Mesenchymal stem cell (in vitro differentiated cells and primary cell): Measurements from ENCODE around the gene CNTNAP2.
A peak's percentile ranks its signal among the peaks of the same experiment; 100 is the strongest.

ENCODE experiments used
- DNase-seq: peaks from one replicate; pipeline ENCODE4 v3.0.0-alpha.2; 2013
- H2AFZ ChIP-seq: one replicate; pipeline ENCODE4 v1.6.1; 2013; ENCODE audit warnings: low read depth, mild to moderate bottlenecking, control low read depth, inconsistent platforms, low read length, moderate library complexity
- H2AK5ac ChIP-seq: 2 replicates; pipeline ENCODE4 v1.6.1; 2013; ENCODE audit warnings: low read length, moderate library complexity, mild to moderate bottlenecking, inconsistent platforms; ENCODE audit not compliant: severe bottlenecking
- H2BK120ac ChIP-seq: one replicate; pipeline ENCODE4 v1.6.1; 2013; ENCODE audit warnings: low read depth, mild to moderate bottlenecking, inconsistent platforms, low read length, moderate library complexity
- H2BK12ac ChIP-seq, 2 experiments: one replicate each; pipeline ENCODE4 v1.6.1; 2013; ENCODE audit warnings: inconsistent platforms in 2 of 2, low read length in 2 of 2, mild to moderate bottlenecking in 2 of 2, moderate library complexity in 2 of 2, control low read depth in 1 of 2
- H2BK15ac ChIP-seq: one replicate; pipeline ENCODE4 v1.6.1; 2013; ENCODE audit warnings: mild to moderate bottlenecking, low read depth, inconsistent platforms; ENCODE audit not compliant: poor library complexity, severe bottlenecking
- H2BK5ac ChIP-seq: 2 replicates; pipeline ENCODE4 v1.6.1; 2013; ENCODE audit warnings: low read depth, mild to moderate bottlenecking, low read length, control low read depth, inconsistent platforms; ENCODE audit not compliant: poor library complexity, severe bottlenecking
- H3K14ac ChIP-seq, 2 experiments: one replicate each; pipeline ENCODE4 v1.6.1; 2013; ENCODE audit warnings: inconsistent platforms in 2 of 2, low read length in 2 of 2, control low read depth in 1 of 2, mild to moderate bottlenecking in 1 of 2, moderate library complexity in 1 of 2
- H3K18ac ChIP-seq, 2 experiments: one replicate each; pipeline ENCODE4 v1.6.1; 2013; ENCODE audit warnings: inconsistent platforms in 2 of 2, low read length in 2 of 2, control low read depth in 1 of 2, low read depth in 1 of 2, mild to moderate bottlenecking in 1 of 2
- H3K23ac ChIP-seq, 2 experiments: one replicate each; pipeline ENCODE4 v1.6.1; 2013; ENCODE audit warnings: inconsistent platforms in 2 of 2, low read length in 2 of 2, mild to moderate bottlenecking in 2 of 2, moderate library complexity in 2 of 2, control low read depth in 1 of 2
- H3K27ac ChIP-seq: 2 replicates; pipeline ENCODE4 v1.5.1; 2013; ENCODE audit warnings: mild to moderate bottlenecking, moderate library complexity, low read length, control low read depth, inconsistent platforms; ENCODE audit not compliant: poor library complexity, severe bottlenecking
- H3K27me3 ChIP-seq, 2 experiments: 2 replicates each; pipeline versions ENCODE4 v1.6.1 to v1.7.0; 2013; ENCODE audit warnings: low read length in 2 of 2, mild to moderate bottlenecking in 2 of 2, moderate library complexity in 2 of 2, control low read depth in 1 of 2, inconsistent platforms in 1 of 2; ENCODE audit not compliant: control insufficient read depth in 1 of 2, insufficient read depth in 1 of 2
- H3K36me3 ChIP-seq, 2 experiments: 2 replicates each; pipeline versions ENCODE4 v1.6.1 to v1.7.0; 2013; ENCODE audit warnings: low read length in 2 of 2, control low read depth in 1 of 2, inconsistent platforms in 1 of 2, low read depth in 1 of 2, mild to moderate bottlenecking in 1 of 2; ENCODE audit not compliant: insufficient read depth in 2 of 2, control insufficient read depth in 1 of 2
- H3K4ac ChIP-seq, 2 experiments: one replicate each; pipeline ENCODE4 v1.6.1; 2013; ENCODE audit warnings: inconsistent platforms in 2 of 2, low read length in 2 of 2, mild to moderate bottlenecking in 2 of 2, moderate library complexity in 2 of 2, control low read depth in 1 of 2, low read depth in 1 of 2
- H3K4me1 ChIP-seq: 2 replicates; pipeline ENCODE4 v1.6.1; 2013; ENCODE audit warnings: low read depth, low read length, control low read depth; ENCODE audit not compliant: control insufficient read depth, insufficient read depth
- H3K4me2 ChIP-seq: 2 replicates; pipeline ENCODE4 v1.6.1; 2013; ENCODE audit warnings: low read length, mild to moderate bottlenecking, inconsistent platforms; ENCODE audit not compliant: poor library complexity, severe bottlenecking
- H3K4me3 ChIP-seq, 2 experiments: 2 replicates each; pipeline versions ENCODE4 v1.5.1 to v1.7.0; 2013; ENCODE audit warnings: low read length in 2 of 2, mild to moderate bottlenecking in 2 of 2, control low read depth in 1 of 2, low read depth in 1 of 2; ENCODE audit not compliant: insufficient read depth in 1 of 2
- H3K79me1 ChIP-seq: replicated peaks from 2 replicates; pipeline ENCODE4 v1.6.1; 2013; ENCODE audit warnings: mild to moderate bottlenecking, control low read depth, low read length, inconsistent platforms; ENCODE audit not compliant: poor library complexity, severe bottlenecking
- H3K9ac ChIP-seq: 2 replicates; pipeline ENCODE4 v1.7.0; 2013; ENCODE audit warnings: mild to moderate bottlenecking, low read length, moderate library complexity
- H3K9me3 ChIP-seq: 2 replicates; pipeline ENCODE4 v1.7.0; 2013; ENCODE audit warnings: mild to moderate bottlenecking, low read length; ENCODE audit not compliant: control insufficient read depth
- H4K8ac ChIP-seq: one replicate; pipeline ENCODE4 v1.6.1; 2013; ENCODE audit warnings: inconsistent platforms, mild to moderate bottlenecking, low read length, moderate library complexity
- H4K91ac ChIP-seq: one replicate; pipeline ENCODE4 v1.6.1; 2013; ENCODE audit warnings: mild to moderate bottlenecking, low read length, inconsistent platforms
- WGBS: methylation state at CpG from one replicate; pipeline ENCODE4 v1.1.7; 2013; ENCODE audit warnings: mixed read lengths; 5-methylcytosine and 5-hydroxymethylcytosine counted together

The CNTNAP2 gene

GRCh38 chr7:146655928-146656797 lies 539.6 kb downstream of the CNTNAP2 start:
- Histone ChIP-seq H3K4me3 (no peak overlapping the region), H3K27me3 (no peaks in the 10 kb centered on the region), H3K36me3 (no peaks in the 10 kb centered on the region), H2BK5ac (no peak overlapping the region), H3K4me2 (no peak overlapping the region), H3K18ac (no peak overlapping the region), H2BK12ac (no peak overlapping the region), H2BK120ac (no peak overlapping the region), H3K9ac (no peak overlapping the region), H3K4me1 (peaks cover 3% of the 10 kb centered on the region), H3K27ac (peak overlapping the region; percentile 45), H2AK5ac (peak overlapping the region; percentile 20), H3K14ac (no peak overlapping the region), H3K4ac (no peak overlapping the region), H4K8ac (no peak overlapping the region), H2AFZ (no peak overlapping the region), H3K23ac (no peak overlapping the region), H3K9me3 (peaks cover 11% of the 10 kb centered on the region), H2BK15ac (no peak overlapping the region), H4K91ac (no peak overlapping the region), H3K79me1 (no peaks in the 10 kb centered on the region)
- 20% methylated on average over 6 of the region's 9 CpGs for WGBS
- DNase-seq, result peak; percentile 9

GRCh38 chr7:146656988-146657387 lies 540.4 kb downstream of the CNTNAP2 start:
- Histone ChIP-seq H3K9ac (no peak overlapping the region), H2BK5ac (no peak overlapping the region), H3K79me1 (no peaks in the 10 kb centered on the region), H2BK120ac (no peak overlapping the region), H2AK5ac (no peak overlapping the region), H3K18ac (no peak overlapping the region), H3K36me3 (no peaks in the 10 kb centered on the region), H3K14ac (no peak overlapping the region), H3K4me2 (no peak overlapping the region), H4K8ac (no peak overlapping the region), H3K4me1 (peaks cover 3% of the 10 kb centered on the region), H4K91ac (no peak overlapping the region), H2BK12ac (no peak overlapping the region), H2AFZ (no peak overlapping the region), H3K9me3 (peaks cover 6% of the 10 kb centered on the region), H3K23ac (no peak overlapping the region), H3K4me3 (no peak overlapping the region), H3K27me3 (no peaks in the 10 kb centered on the region), H2BK15ac (no peak overlapping the region), H3K4ac (no peak overlapping the region), H3K27ac (no peak overlapping the region)
- 100% methylated on average over 1 of the region's 1 CpG for WGBS
- no peak for DNase-seq

GRCh38 chr7:146658604-146659003 lies 542.0 kb downstream of the CNTNAP2 start:
- 92% methylated on average over 4 of the region's 4 CpGs for WGBS
- H3K4me1 ChIP-seq, result peaks cover 3% of the 10 kb centered on the region
- H3K9ac ChIP-seq, result no peak overlapping the region
- peak overlapping the region; percentile 80 for H2AK5ac ChIP-seq
- no peak overlapping the region for H2AFZ ChIP-seq
- no peak overlapping the region for H3K4ac ChIP-seq
- no peak overlapping the region for H3K18ac ChIP-seq
- H3K4me3 ChIP-seq, result no peak overlapping the region
- H4K8ac ChIP-seq, result no peak overlapping the region
- H3K9me3 ChIP-seq, result peaks cover 6% of the 10 kb centered on the region
- H2BK120ac ChIP-seq, result no peak overlapping the region
- DNase-seq, result no peak
- H3K36me3 ChIP-seq, result no peaks in the 10 kb centered on the region
- no peak overlapping the region for H3K14ac ChIP-seq
- no peak overlapping the region for H3K4me2 ChIP-seq
- no peak overlapping the region for H4K91ac ChIP-seq
- H3K23ac ChIP-seq, result no peak overlapping the region
- H2BK15ac ChIP-seq, result no peak overlapping the region
- peak overlapping the region; percentile 8 for H2BK5ac ChIP-seq
- no peaks in the 10 kb centered on the region for H3K79me1 ChIP-seq
- H3K27ac ChIP-seq, result no peak overlapping the region
- H2BK12ac ChIP-seq, result no peak overlapping the region
- no peaks in the 10 kb centered on the region for H3K27me3 ChIP-seq

- H3K27me3 ChIP-seq, result no peaks in the 10 kb centered on the region
- no peak overlapping the region for H3K4me2 ChIP-seq
- no peak overlapping the region for H3K23ac ChIP-seq
- no peak overlapping the region for H2AFZ ChIP-seq
- no peak overlapping the region for H2BK12ac ChIP-seq
- no peaks in the 10 kb centered on the region for H3K36me3 ChIP-seq
- no peak overlapping the region for H2BK5ac ChIP-seq
- H3K27ac ChIP-seq, result no peak overlapping the region
- 88% methylated on average over 1 of the region's 3 CpGs for WGBS
- no peak overlapping the region for H3K18ac ChIP-seq
- no peak overlapping the region for H3K14ac ChIP-seq
- H3K4ac ChIP-seq, result no peak overlapping the region
- no peaks in the 10 kb centered on the region for H3K79me1 ChIP-seq
- H3K4me1 ChIP-seq, result peaks cover 3% of the 10 kb centered on the region
- H2AK5ac ChIP-seq, result no peak overlapping the region
- peaks cover 6% of the 10 kb centered on the region for H3K9me3 ChIP-seq
- no peak overlapping the region for H4K91ac ChIP-seq
- no peak for DNase-seq
- no peak overlapping the region for H3K4me3 ChIP-seq
- H3K9ac ChIP-seq, result no peak overlapping the region
- H2BK15ac ChIP-seq, result no peak overlapping the region
- H4K8ac ChIP-seq, result no peak overlapping the region
- no peak overlapping the region for H2BK120ac ChIP-seq
These were observed 543.1 kb downstream of the CNTNAP2 start for GRCh38 chr7:146659732-146660131.
